SK-N-SH (cell line): Measurements from ENCODE around the gene YES1. TPM values are rescaled to one million over a fixed set of nuclear protein-coding genes. Genes with fewer than 3 reads are reported as not detected.

Experiments used
- CTCF ChIA-PET: fragments of 300-600, 350-600 bp; formaldehyde crosslinking; extraction: SDS; loops from one replicate; lab custom pipeline; 2021; lab: Yijun Ruan, JAX
- POLR2A ChIA-PET: fragments of 350-600 bp; sonication (Branson Sonifier 250); formaldehyde crosslinking; extraction: SDS; loops from one replicate; lab custom pipeline; 2020; ENCODE audit warnings: antibody characterized with exemption, inconsistent platforms; lab: Yijun Ruan, JAX
- DNase-seq: peaks from one replicate; pipeline ENCODE4 v3.0.0; 2012
- H2AFZ ChIP-seq: fragments of 200-600 bp; sonication (generic); 2 replicates; pipeline ENCODE4 v1.8.1; 2016; ENCODE audit warnings: antibody characterized with exemption, mild to moderate bottlenecking, low read depth
- H3F3A ChIP-seq: fragments of 200-600 bp; sonication (generic); replicated peaks from 2 replicates; pipeline ENCODE3; 2016; ENCODE audit warnings: antibody characterized with exemption, mild to moderate bottlenecking; ENCODE audit not compliant: insufficient read depth
- H3K27ac ChIP-seq, 2 experiments: fragments of 200-500 bp in 1 of 2; fragments of 200-600 bp in 1 of 2; sonication (Bioruptor generic) in 1 of 2; sonication (generic), shearing (Covaris generic) in 1 of 2; 2 replicates each; pipeline versions ENCODE4 v1.5.1 to v1.6.1; 2014 to 2016; ENCODE audit warnings: low read depth in 2 of 2, inconsistent platforms in 1 of 2, low read length in 1 of 2, mild to moderate bottlenecking in 1 of 2, mixed read lengths in 1 of 2
- H3K27me3 ChIP-seq: fragments of 200-600 bp; sonication (generic), shearing (Covaris generic); 2 replicates; pipeline ENCODE4 v1.6.1; 2016; ENCODE audit warnings: mixed run types; ENCODE audit not compliant: insufficient read depth
- H3K36me3 ChIP-seq, 2 experiments: fragments of 200-500 bp in 1 of 2; fragments of 200-600 bp in 1 of 2; sonication (Bioruptor generic) in 1 of 2; sonication (generic) in 1 of 2; replicated peaks in 1 of 2; 2 replicates each; pipeline versions ENCODE3 to v1.5.1; 2014 to 2016; ENCODE audit warnings: low read length in 1 of 2, mild to moderate bottlenecking in 1 of 2; ENCODE audit not compliant: insufficient read depth in 2 of 2, control insufficient read depth in 1 of 2
- H3K4me1 ChIP-seq, 2 experiments: fragments of 200-500 bp in 1 of 2; fragments of 200-600 bp in 1 of 2; sonication (Bioruptor generic) in 1 of 2; sonication (generic), shearing (Covaris generic) in 1 of 2; 2 replicates each; pipeline versions ENCODE4 v1.5.1 to v1.6.1; 2014 to 2016; ENCODE audit warnings: low read depth in 1 of 2, low read length in 1 of 2, mixed run types in 1 of 2; ENCODE audit not compliant: insufficient read depth in 2 of 2, control insufficient read depth in 1 of 2
- H3K4me2 ChIP-seq: fragments of 200-600 bp; sonication (generic), shearing (Covaris generic); 2 replicates; pipeline ENCODE4 v1.6.1; 2017; ENCODE audit warnings: mixed run types
- H3K4me3 ChIP-seq, 2 experiments: fragments of 200-500 bp in 1 of 2; fragments of 200-600 bp in 1 of 2; sonication (Bioruptor generic) in 1 of 2; sonication (generic), shearing (Covaris generic) in 1 of 2; 2 replicates each; pipeline versions ENCODE4 v1.5.1 to v1.8.1; 2014 to 2016; ENCODE audit warnings: low read depth in 2 of 2, inconsistent platforms in 1 of 2, low read length in 1 of 2, mild to moderate bottlenecking in 1 of 2, mixed read lengths in 1 of 2, moderate library complexity in 1 of 2
- H3K79me2 ChIP-seq: fragments of 200-600 bp; sonication (generic); 2 replicates; pipeline ENCODE4 v1.8.1; 2017; ENCODE audit warnings: mild to moderate bottlenecking; ENCODE audit not compliant: insufficient read depth
- H3K9ac ChIP-seq: fragments of 200-600 bp; sonication (generic); 2 replicates; pipeline ENCODE4 v1.6.1; 2017; ENCODE audit warnings: mixed run types
- H3K9me2 ChIP-seq: fragments of 200-600 bp; sonication (generic); 2 replicates; pipeline ENCODE4 v1.6.1; 2017; ENCODE audit warnings: mixed run types
- H3K9me3 ChIP-seq: fragments of 200-600 bp; sonication (generic); 2 replicates; pipeline ENCODE4 v1.6.1; 2017; ENCODE audit warnings: mixed run types, mild to moderate bottlenecking, moderate library complexity
- H4K20me1 ChIP-seq: fragments of 200-600 bp; sonication (generic); 2 replicates; pipeline ENCODE4 v1.6.1; 2017; ENCODE audit warnings: mild to moderate bottlenecking, mixed run types; ENCODE audit not compliant: insufficient read depth
- CHD2 ChIP-seq: fragments of 150-350 bp; IDR thresholded peaks from 2 replicates; pipeline ENCODE4 v1.6.1; 2018; ENCODE audit warnings: low read length; ENCODE audit not compliant: partially characterized antibody
- EZH2phosphoT487 ChIP-seq: fragments of 200-600 bp; sonication (generic); IDR thresholded peaks from 2 replicates; pipeline ENCODE4 v1.6.1; 2017; ENCODE audit warnings: low read depth, mixed run types, mild to moderate bottlenecking, antibody characterized with exemption, moderate library complexity, borderline replicate concordance
- FOSL2 ChIP-seq: IDR thresholded peaks from 2 replicates; pipeline ENCODE4 v1.4.0; 2012; ENCODE audit warnings: low read depth, mild to moderate bottlenecking, moderate library complexity, borderline replicate concordance
- FOXJ3 ChIP-seq: sonication (generic); formaldehyde crosslinking; IDR thresholded peaks from 2 replicates; pipeline ENCODE4 v1.5.1; 2020; ENCODE audit warnings: mild to moderate bottlenecking, missing genetic modification reagents
- FOXM1 ChIP-seq: IDR thresholded peaks from 2 replicates; pipeline ENCODE4 v1.4.0; 2012; ENCODE audit warnings: low read depth, mild to moderate bottlenecking
- IRF3 ChIP-seq: fragments of 150-350 bp; IDR thresholded peaks from 2 replicates; pipeline ENCODE4 v1.6.1; 2016; ENCODE audit warnings: mild to moderate bottlenecking, low read depth, low read length
- JUND ChIP-seq: IDR thresholded peaks from 2 replicates; pipeline ENCODE4 v1.4.0; 2012
- NFIC ChIP-seq: IDR thresholded peaks from 2 replicates; pipeline ENCODE4 v1.4.0; 2012; ENCODE audit warnings: borderline replicate concordance
- NRF1 ChIP-seq: IDR thresholded peaks from 2 replicates; pipeline ENCODE4 v1.6.1; 2012; ENCODE audit warnings: low read depth, mild to moderate bottlenecking, low read length
- PBX3 ChIP-seq: IDR thresholded peaks from 2 replicates; pipeline ENCODE4; 2012
- RCOR1 ChIP-seq: fragments of 150-350 bp; IDR thresholded peaks from 2 replicates; pipeline ENCODE4 v1.6.1; 2017; ENCODE audit warnings: antibody characterized with exemption, low read length
- REST ChIP-seq: IDR thresholded peaks from 2 replicates; pipeline ENCODE4 v1.6.1; 2012; ENCODE audit warnings: mild to moderate bottlenecking, low read depth, low read length, moderate library complexity
- RFX5 ChIP-seq: IDR thresholded peaks from 2 replicates; pipeline ENCODE4 v1.6.1; 2012; ENCODE audit warnings: mild to moderate bottlenecking, improper control_type of control experiment, low read length
- RXRA ChIP-seq: IDR thresholded peaks from 2 replicates; pipeline ENCODE4 v1.4.0; 2012; ENCODE audit warnings: low read depth, mild to moderate bottlenecking, borderline replicate concordance
- SMC3 ChIP-seq: IDR thresholded peaks from 2 replicates; pipeline ENCODE4 v1.6.1; 2012; ENCODE audit warnings: low read depth, low read length, improper control_type of control experiment
- TCF12 ChIP-seq: IDR thresholded peaks from 2 replicates; pipeline ENCODE4 v1.4.0; 2012
- TEAD4 ChIP-seq: IDR thresholded peaks from 2 replicates; pipeline ENCODE4 v1.4.0; 2012; ENCODE audit warnings: mild to moderate bottlenecking, borderline replicate concordance; ENCODE audit not compliant: insufficient read depth
- USF1 ChIP-seq: IDR thresholded peaks from 2 replicates; pipeline ENCODE4 v1.4.0; 2012; ENCODE audit warnings: low read depth, borderline replicate concordance
- WGBS: methylation state at CpG from one replicate; pipeline ENCODE4 v1.1.6; 2017; ENCODE audit warnings: low lambda C conversion rate; 5-methylcytosine and 5-hydroxymethylcytosine counted together
- polyA plus RNA-seq, 3 experiments: library from polyadenylated mRNA; depleted of rRNA; stranded (reverse); fragments of >200 nt; gene quantifications; 2 replicates each; pipeline ENCODE4 v1.2.3, GENCODE V29; 2012
- TF ChIP-seq, protein P1 (sequence below): IDR thresholded peaks from 2 replicates; pipeline ENCODE4 v1.4.0; 2012; ENCODE audit warnings: low read depth

The YES1 gene
- polyA plus RNA-seq, 1 of the 3 experiments (the other 2 are of a cell fraction): 7.9 TPM

GRCh38 chr18:697012-697411 is 115.0 kb downstream of the YES1 start:
- H3K9me3 ChIP-seq: no peaks in the 10 kb centered on the region
- H3K4me3 ChIP-seq: no peak overlapping the region
- H2AFZ ChIP-seq: no peak overlapping the region
- ChIA-PET POLR2A (no interaction called here), CTCF (no interaction called here)
- no peak for DNase-seq
- no peaks in the 10 kb centered on the region for H3K79me2 ChIP-seq
- H3K4me2 ChIP-seq: no peak overlapping the region
- no peaks in the 10 kb centered on the region for H3F3A ChIP-seq
- no peak overlapping the region for H3K9ac ChIP-seq
- H3K36me3 ChIP-seq: peaks cover 0 to 6% of the 10 kb centered on the region in 2 experiments
- no peak for TF ChIP-seq JUND
- TF ChIP-seq NFIC: no peak
- no peak for TF ChIP-seq EZH2phosphoT487
- no peak for TF ChIP-seq FOXM1
- TF ChIP-seq REST: no peak
- no peak for TF ChIP-seq FOSL2
- TF ChIP-seq USF1: no peak
- no peak for TF ChIP-seq TCF12
- no peak for TF ChIP-seq RCOR1
- no peak for TF ChIP-seq IRF3
- TF ChIP-seq RFX5: no peak
- TF ChIP-seq NRF1: no peak
- TF ChIP-seq TEAD4: no peak
- no peak for TF ChIP-seq CHD2
- no peak for TF ChIP-seq FOXJ3 (CRISPR knock-in tag)
- TF ChIP-seq PBX3: no peak
- no peak for TF ChIP-seq SMC3
- TF ChIP-seq, protein P1, sequence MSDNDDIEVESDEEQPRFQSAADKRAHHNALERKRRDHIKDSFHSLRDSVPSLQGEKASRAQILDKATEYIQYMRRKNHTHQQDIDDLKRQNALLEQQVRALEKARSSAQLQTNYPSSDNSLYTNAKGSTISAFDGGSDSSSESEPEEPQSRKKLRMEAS: no peak
- no peak for TF ChIP-seq RXRA
- WGBS: 93% methylated on average over 4 of the region's 4 CpGs
- no peaks in the 10 kb centered on the region for H3K27me3 ChIP-seq
- H3K27ac ChIP-seq: no peak overlapping the region
- H3K4me1 ChIP-seq: no peaks in the 10 kb centered on the region; a peak in 2 of 4 replicates
- no peaks in the 10 kb centered on the region for H4K20me1 ChIP-seq
- H3K9me2 ChIP-seq: no peaks in the 10 kb centered on the region
